ENCODE measurements around the gene CHURC1. TPM values are rescaled to one million over a fixed set of nuclear protein-coding genes. Genes with fewer than 3 reads are reported as not detected.

The CHURC1 gene
- total and polyA plus RNA-seq, 3 donors from 2014 or later = 53.5 to 62.8 (median 55.7) TPM

DNA sequence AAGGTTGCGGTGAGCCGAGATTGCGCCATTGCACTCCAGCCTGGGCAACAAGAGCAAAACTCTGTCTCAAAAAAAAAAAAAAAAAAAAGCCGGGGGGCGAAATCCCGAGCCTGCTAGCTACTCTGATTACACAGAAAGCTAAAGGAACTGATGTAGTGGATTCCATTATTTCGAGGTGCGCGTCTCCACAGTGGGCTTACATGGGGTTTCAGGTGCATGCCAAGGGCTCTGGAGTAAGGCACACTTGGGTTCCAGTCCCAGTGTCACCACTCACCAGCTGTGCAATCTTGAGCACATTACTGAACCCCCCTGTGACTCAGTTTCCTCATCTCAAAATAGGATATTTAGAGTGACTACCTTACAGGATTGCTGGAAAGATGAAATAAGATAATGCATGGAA lies 59.6 kb downstream of the CHURC1 start:
- H3K4me1 ChIP-seq = peaks cover 10% of the 10 kb centered on the region
- no peaks in the 10 kb centered on the region for H3K27me3 ChIP-seq
- H3K36me3 ChIP-seq (ENCODE audit: low read depth, missing control alignments) = no peaks in the 10 kb centered on the region
- no peak overlapping the region for H3K4me3 ChIP-seq
- TF ChIP-seq, protein P1, sequence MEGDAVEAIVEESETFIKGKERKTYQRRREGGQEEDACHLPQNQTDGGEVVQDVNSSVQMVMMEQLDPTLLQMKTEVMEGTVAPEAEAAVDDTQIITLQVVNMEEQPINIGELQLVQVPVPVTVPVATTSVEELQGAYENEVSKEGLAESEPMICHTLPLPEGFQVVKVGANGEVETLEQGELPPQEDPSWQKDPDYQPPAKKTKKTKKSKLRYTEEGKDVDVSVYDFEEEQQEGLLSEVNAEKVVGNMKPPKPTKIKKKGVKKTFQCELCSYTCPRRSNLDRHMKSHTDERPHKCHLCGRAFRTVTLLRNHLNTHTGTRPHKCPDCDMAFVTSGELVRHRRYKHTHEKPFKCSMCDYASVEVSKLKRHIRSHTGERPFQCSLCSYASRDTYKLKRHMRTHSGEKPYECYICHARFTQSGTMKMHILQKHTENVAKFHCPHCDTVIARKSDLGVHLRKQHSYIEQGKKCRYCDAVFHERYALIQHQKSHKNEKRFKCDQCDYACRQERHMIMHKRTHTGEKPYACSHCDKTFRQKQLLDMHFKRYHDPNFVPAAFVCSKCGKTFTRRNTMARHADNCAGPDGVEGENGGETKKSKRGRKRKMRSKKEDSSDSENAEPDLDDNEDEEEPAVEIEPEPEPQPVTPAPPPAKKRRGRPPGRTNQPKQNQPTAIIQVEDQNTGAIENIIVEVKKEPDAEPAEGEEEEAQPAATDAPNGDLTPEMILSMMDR (IDR thresholded peaks at IDR 0.05) = no peak
- no peak for TF ChIP-seq POLR2A (IDR thresholded peaks at IDR 0.05)
- intact Hi-C loops (cut with DNase I; ENCODE audit: low total_unique reads) = no loop called here
- no peak for DNase-seq
- H3K27ac ChIP-seq = no peak overlapping the region
- H3K9me3 ChIP-seq = no peaks in the 10 kb centered on the region
- WGBS, 2 donors = 70 to 81% methylated on average over 9 of the region's 9 CpGs

GRCh38 chr14:64974563-64974962 lies 60.3 kb downstream of the CHURC1 start:
- Histone ChIP-seq H3K27me3 (no peaks in the 10 kb centered on the region), H3K4me3 (no peak overlapping the region), H3K4me1 (peaks cover 10% of the 10 kb centered on the region), H3K9me3 (no peaks in the 10 kb centered on the region), H3K36me3 (ENCODE audit: low read depth, missing control alignments) (no peaks in the 10 kb centered on the region), H3K27ac (no peak overlapping the region)
- TF ChIP-seq POLR2A (IDR thresholded peaks at IDR 0.05) = no peak
- TF ChIP-seq, protein P1 (IDR thresholded peaks at IDR 0.05) = no peak
- 44 to 61% methylated on average over 8 of the region's 8 CpGs for WGBS, 2 donors
- intact Hi-C loops (cut with DNase I; ENCODE audit: low total_unique reads) = no loop called here
- no peak for DNase-seq

DNA sequence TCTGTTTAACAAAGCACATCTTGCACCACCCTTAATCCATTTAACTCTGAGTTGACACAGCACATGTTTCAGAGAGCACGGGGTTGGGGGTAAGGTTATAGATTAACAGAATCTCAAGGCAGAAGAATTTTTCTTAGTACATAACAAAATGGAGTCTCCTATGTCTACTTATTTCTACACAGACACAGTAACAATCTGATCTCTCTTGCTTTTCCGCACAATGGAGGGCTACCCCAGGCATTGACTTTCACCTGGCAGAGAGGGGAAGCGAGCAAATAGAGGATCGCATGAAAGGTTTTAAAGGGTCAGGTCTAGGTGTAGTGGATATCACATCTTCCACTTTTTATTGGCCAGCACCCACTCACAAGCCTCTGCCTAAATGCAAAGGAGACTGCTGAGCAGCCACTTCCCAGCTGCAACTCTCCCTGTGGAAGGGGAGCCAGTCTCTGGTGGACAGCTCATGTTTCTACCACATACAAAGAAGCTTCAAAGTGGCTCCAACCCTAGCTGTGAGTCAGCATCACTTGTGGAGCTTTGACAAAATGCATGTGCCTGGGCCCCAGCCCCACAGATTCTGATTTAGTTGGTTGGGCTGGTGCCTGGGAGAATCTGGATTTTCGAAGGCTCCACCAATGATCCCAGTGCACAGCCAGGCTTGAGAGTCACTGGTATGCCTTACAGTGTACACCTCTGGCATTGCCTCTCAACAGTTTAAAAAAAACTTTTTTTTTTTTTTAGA lies 65.2 kb downstream of the CHURC1 start:
- Histone ChIP-seq H3K4me3 (no peak overlapping the region), H3K36me3 (ENCODE audit: low read depth, missing control alignments) (no peaks in the 10 kb centered on the region), H3K9me3 (no peaks in the 10 kb centered on the region), H3K27me3 (no peaks in the 10 kb centered on the region), H3K4me1 (no peaks in the 10 kb centered on the region), H3K27ac (no peak overlapping the region)
- TF ChIP-seq, protein P1 (IDR thresholded peaks at IDR 0.05) = no peak
- no peak for TF ChIP-seq POLR2A (IDR thresholded peaks at IDR 0.05)
- WGBS, 2 donors = 86 to 91% methylated on average over 4 to 5 of the region's 5 CpGs
- intact Hi-C loops (cut with DNase I; ENCODE audit: low total_unique reads) = no loop called here
- DNase-seq = no peak

GRCh38 chr14:64983439-64984310 lies 69.4 kb downstream of the CHURC1 start:
- Histone ChIP-seq H3K4me3 (no peak overlapping the region), H3K36me3 (ENCODE audit: low read depth, missing control alignments) (no peaks in the 10 kb centered on the region), H3K27ac (no peak overlapping the region), H3K4me1 (no peaks in the 10 kb centered on the region), H3K27me3 (no peaks in the 10 kb centered on the region), H3K9me3 (no peaks in the 10 kb centered on the region)
- intact Hi-C loops (cut with DNase I; ENCODE audit: low total_unique reads) = no loop called here
- peak; percentile 41 for DNase-seq
- 11 to 21% methylated on average over 15 of the region's 15 CpGs for WGBS, 2 donors
- TF ChIP-seq POLR2A (IDR thresholded peaks at IDR 0.05) = no peak
- TF ChIP-seq, protein P1 (IDR thresholded peaks at IDR 0.05) = peak in 2 of 3 experiments; percentile 62 to 65

Small RNA genes lying within 50 kb of the gene (small RNA-seq; reads per million reads assigned to genes)
- gene RPPH1-2P = 0 reads per million in 2 donors

Other genes with a start within 250 kb of the CHURC1 start
- gene PLEKHG3, start 210.0 kb upstream of the CHURC1 start, total RNA-seq = 10 to 100 TPM; 20.1 to 20.6 TPM
- gene PLEKHG3, start 210.0 kb upstream of the CHURC1 start, polyA plus RNA-seq (ENCODE audit: insufficient read depth, low read depth, low replicate concordance) = 21.6 TPM
- gene SPTB, start 34.5 kb upstream of the CHURC1 start, total RNA-seq = 1 to 10 TPM; 5.6 to 6.6 TPM
- 3.3 TPM for gene SPTB, start 34.5 kb upstream of the CHURC1 start, polyA plus RNA-seq (ENCODE audit: insufficient read depth, low read depth, low replicate concordance)
- under 1 TPM in 1 of 2 donors, not detected in 1; 0.99 TPM for gene GPX2, start 28.3 kb downstream of the CHURC1 start, total RNA-seq
- 1.9 TPM for gene GPX2, start 28.3 kb downstream of the CHURC1 start, polyA plus RNA-seq (ENCODE audit: insufficient read depth, low read depth, low replicate concordance)
- gene RAB15, start 57.9 kb downstream of the CHURC1 start, total RNA-seq = 1 to 10 TPM; 1.9 to 3.2 TPM
- gene RAB15, start 57.9 kb downstream of the CHURC1 start, polyA plus RNA-seq (ENCODE audit: insufficient read depth, low read depth, low replicate concordance) = 4.0 TPM
- 10 to 100 TPM; 52.5 to 68.1 TPM for gene FNTB, start 72.4 kb downstream of the CHURC1 start, total RNA-seq
- 43.2 TPM for gene FNTB, start 72.4 kb downstream of the CHURC1 start, polyA plus RNA-seq (ENCODE audit: insufficient read depth, low read depth, low replicate concordance)
- 10 to 100 TPM; 53.1 to 56.4 TPM for gene MAX, start 188.1 kb downstream of the CHURC1 start, total RNA-seq
- 56.7 TPM for gene MAX, start 188.1 kb downstream of the CHURC1 start, polyA plus RNA-seq (ENCODE audit: insufficient read depth, low read depth, low replicate concordance)

Data from testis (tissue), 3 donors.